ENCODE results near the gene PCSK6.

PCSK6 gene

DNA sequence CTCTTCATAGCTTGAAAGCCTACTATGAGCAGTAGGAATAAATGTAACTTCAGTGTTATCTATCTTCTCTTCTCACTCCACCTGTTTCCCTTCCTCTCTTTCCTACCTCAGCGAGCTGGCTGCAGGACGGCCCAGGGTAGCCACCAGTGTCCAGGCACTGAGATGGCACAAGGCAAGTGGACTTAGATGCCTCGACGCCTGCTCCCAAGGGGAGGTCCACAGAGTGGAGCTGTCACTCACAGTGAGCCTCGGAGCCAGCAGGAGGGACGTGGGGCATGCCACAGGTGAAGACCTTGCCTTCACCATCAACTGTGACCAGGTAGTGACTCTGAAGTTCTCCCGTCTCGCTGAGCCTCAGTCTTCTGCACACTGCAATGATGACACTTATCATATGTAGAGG lies 88.2 kb downstream of the PCSK6 start:
- H3K27me3 ChIP-seq (ENCODE audit: insufficient read depth, low read length, poor library complexity, severe bottlenecking) = no peaks in the 10 kb centered on the region
- no peaks in the 10 kb centered on the region for H3K36me3 ChIP-seq (ENCODE audit: insufficient read depth, low read length)
- H3K9ac ChIP-seq (ENCODE audit: low read depth, low read length, poor library complexity, severe bottlenecking) = no peak overlapping the region
- H3K4me2 ChIP-seq (ENCODE audit: low read depth, low read length, poor library complexity, severe bottlenecking) = no peak overlapping the region
- H4K20me1 ChIP-seq (ENCODE audit: insufficient read depth, low read length, poor library complexity, severe bottlenecking) = no peaks in the 10 kb centered on the region
- no peaks in the 10 kb centered on the region for H3K4me1 ChIP-seq (ENCODE audit: insufficient read depth, low read length, poor library complexity, severe bottlenecking)
- TF ChIP-seq EZH2phosphoT487 (IDR thresholded peaks at IDR 0.05; ENCODE audit: borderline replicate concordance) = no peak
- TF ChIP-seq, protein P1, sequence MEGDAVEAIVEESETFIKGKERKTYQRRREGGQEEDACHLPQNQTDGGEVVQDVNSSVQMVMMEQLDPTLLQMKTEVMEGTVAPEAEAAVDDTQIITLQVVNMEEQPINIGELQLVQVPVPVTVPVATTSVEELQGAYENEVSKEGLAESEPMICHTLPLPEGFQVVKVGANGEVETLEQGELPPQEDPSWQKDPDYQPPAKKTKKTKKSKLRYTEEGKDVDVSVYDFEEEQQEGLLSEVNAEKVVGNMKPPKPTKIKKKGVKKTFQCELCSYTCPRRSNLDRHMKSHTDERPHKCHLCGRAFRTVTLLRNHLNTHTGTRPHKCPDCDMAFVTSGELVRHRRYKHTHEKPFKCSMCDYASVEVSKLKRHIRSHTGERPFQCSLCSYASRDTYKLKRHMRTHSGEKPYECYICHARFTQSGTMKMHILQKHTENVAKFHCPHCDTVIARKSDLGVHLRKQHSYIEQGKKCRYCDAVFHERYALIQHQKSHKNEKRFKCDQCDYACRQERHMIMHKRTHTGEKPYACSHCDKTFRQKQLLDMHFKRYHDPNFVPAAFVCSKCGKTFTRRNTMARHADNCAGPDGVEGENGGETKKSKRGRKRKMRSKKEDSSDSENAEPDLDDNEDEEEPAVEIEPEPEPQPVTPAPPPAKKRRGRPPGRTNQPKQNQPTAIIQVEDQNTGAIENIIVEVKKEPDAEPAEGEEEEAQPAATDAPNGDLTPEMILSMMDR (conservative IDR thresholded peaks at IDR 0.05; ENCODE audit: low read length) = no peak
- H3K79me2 ChIP-seq (ENCODE audit: insufficient read depth, low read length) = no peaks in the 10 kb centered on the region
- no peaks in the 10 kb centered on the region for H3F3A ChIP-seq (ENCODE audit: low read depth)
- no peaks in the 10 kb centered on the region for H3K9me2 ChIP-seq (replicated peaks; ENCODE audit: low read depth, low read length)
- H3K4me3 ChIP-seq (ENCODE audit: low read length, poor library complexity, severe bottlenecking) = no peak overlapping the region
- H3K9me3 ChIP-seq (ENCODE audit: insufficient read depth, low read depth, low read length) = peaks cover 3% of the 10 kb centered on the region; the same call in 1 of the 2 replicates
- H2AFZ ChIP-seq (ENCODE audit: low read length) = no peak overlapping the region

DNA sequence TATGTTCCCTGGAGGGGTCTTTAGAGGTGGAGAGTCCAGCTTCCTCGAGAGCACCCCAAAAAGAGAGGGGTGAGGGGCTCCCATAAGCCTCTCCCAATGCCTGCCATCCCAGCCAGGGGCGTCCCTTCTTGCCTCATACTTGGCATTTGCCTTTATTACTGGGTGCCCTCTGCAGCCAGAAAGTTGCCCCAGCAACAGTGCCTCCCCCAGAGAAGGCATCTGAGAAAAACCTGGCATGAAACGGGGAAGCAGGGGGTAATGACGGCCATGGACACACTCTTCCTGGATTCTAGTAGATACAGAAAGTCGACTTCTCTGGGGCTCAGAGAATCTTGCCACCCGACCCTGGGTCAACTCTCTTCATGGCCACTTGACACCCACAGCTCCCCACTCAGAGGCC lies 90.1 kb downstream of the PCSK6 start:
- Histone ChIP-seq H3K9me2 (replicated peaks; ENCODE audit: low read depth, low read length) (no peaks in the 10 kb centered on the region), H4K20me1 (ENCODE audit: insufficient read depth, low read length, poor library complexity, severe bottlenecking) (no peaks in the 10 kb centered on the region), H3K9ac (ENCODE audit: low read depth, low read length, poor library complexity, severe bottlenecking) (no peak overlapping the region), H3F3A (ENCODE audit: low read depth) (no peaks in the 10 kb centered on the region), H2AFZ (ENCODE audit: low read length) (no peak overlapping the region), H3K79me2 (ENCODE audit: insufficient read depth, low read length) (no peaks in the 10 kb centered on the region), H3K4me3 (ENCODE audit: low read length, poor library complexity, severe bottlenecking) (no peak overlapping the region), H3K36me3 (ENCODE audit: insufficient read depth, low read length) (no peaks in the 10 kb centered on the region), H3K4me2 (ENCODE audit: low read depth, low read length, poor library complexity, severe bottlenecking) (no peak overlapping the region), H3K4me1 (ENCODE audit: insufficient read depth, low read length, poor library complexity, severe bottlenecking) (no peaks in the 10 kb centered on the region), H3K9me3 (ENCODE audit: insufficient read depth, low read depth, low read length) (peaks cover 2% of the 10 kb centered on the region; the same call in 1 of the 2 replicates), H3K27me3 (ENCODE audit: insufficient read depth, low read length, poor library complexity, severe bottlenecking) (no peaks in the 10 kb centered on the region)
- TF ChIP-seq, protein P1 (conservative IDR thresholded peaks at IDR 0.05; ENCODE audit: low read length) = no peak
- TF ChIP-seq EZH2phosphoT487 (IDR thresholded peaks at IDR 0.05; ENCODE audit: borderline replicate concordance) = no peak

DNA sequence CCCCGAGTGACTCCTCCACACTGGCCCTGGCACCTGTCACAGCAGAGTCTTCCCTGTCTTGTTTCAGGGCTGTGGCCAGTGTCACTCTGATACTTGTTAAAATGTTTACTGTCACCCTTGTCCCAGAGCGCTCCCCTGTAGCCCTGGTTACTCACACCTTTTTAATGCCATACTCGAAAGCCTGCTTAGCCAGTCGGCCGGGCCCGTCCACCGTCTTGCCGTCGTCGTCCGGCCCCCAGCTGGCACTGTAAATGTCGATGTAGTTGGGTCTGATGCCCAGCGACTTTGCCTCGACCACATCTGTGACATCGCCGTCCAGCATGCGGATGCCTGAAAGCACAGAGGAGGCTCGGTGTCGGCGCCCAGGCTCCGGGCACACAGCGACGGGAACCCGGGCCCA lies 91.3 kb downstream of the PCSK6 start:
- Histone ChIP-seq H3K9me3 (ENCODE audit: insufficient read depth, low read depth, low read length) (no peaks in the 10 kb centered on the region), H3K4me2 (ENCODE audit: low read depth, low read length, poor library complexity, severe bottlenecking) (no peak overlapping the region), H3K9me2 (replicated peaks; ENCODE audit: low read depth, low read length) (no peaks in the 10 kb centered on the region), H3K4me3 (ENCODE audit: low read length, poor library complexity, severe bottlenecking) (no peak overlapping the region), H3K79me2 (ENCODE audit: insufficient read depth, low read length) (no peaks in the 10 kb centered on the region), H3K36me3 (ENCODE audit: insufficient read depth, low read length) (no peaks in the 10 kb centered on the region), H3F3A (ENCODE audit: low read depth) (no peaks in the 10 kb centered on the region), H3K4me1 (ENCODE audit: insufficient read depth, low read length, poor library complexity, severe bottlenecking) (no peaks in the 10 kb centered on the region), H4K20me1 (ENCODE audit: insufficient read depth, low read length, poor library complexity, severe bottlenecking) (no peaks in the 10 kb centered on the region), H2AFZ (ENCODE audit: low read length) (no peak overlapping the region), H3K9ac (ENCODE audit: low read depth, low read length, poor library complexity, severe bottlenecking) (no peak overlapping the region), H3K27me3 (ENCODE audit: insufficient read depth, low read length, poor library complexity, severe bottlenecking) (no peaks in the 10 kb centered on the region)
- TF ChIP-seq EZH2phosphoT487 (IDR thresholded peaks at IDR 0.05; ENCODE audit: borderline replicate concordance) = no peak
- TF ChIP-seq, protein P1 (conservative IDR thresholded peaks at IDR 0.05; ENCODE audit: low read length) = no peak
